ENCODE results near the gene MIXL1.

The MIXL1 gene

GRCh38 chr1:226274138-226274537 lies 50.7 kb downstream of the MIXL1 start:
- DNase-seq (ENCODE audit: extremely low read depth, insufficient read length): no peak
- no peak for TF ChIP-seq CTCF (IDR thresholded peaks at IDR 0.05; ENCODE audit: insufficient read depth, low read length, poor library complexity, severe bottlenecking)
- Histone ChIP-seq H3K27me3 (replicated peaks; ENCODE audit: control insufficient read depth, insufficient read depth, low read length) (no peaks in the 10 kb centered on the region), H3K36me3 (ENCODE audit: control insufficient read depth, insufficient read depth, low read length) (peaks cover 1% of the 10 kb centered on the region; the same call in 1 of the 2 replicates), H3K4me3 (replicated peaks; ENCODE audit: low read depth, low read length) (no peak overlapping the region)

- DNase-seq (ENCODE audit: extremely low read depth, insufficient read length): no peak
- H3K36me3 ChIP-seq (ENCODE audit: control insufficient read depth, insufficient read depth, low read length): peaks cover 2% of the 10 kb centered on the region; the same call in 1 of the 2 replicates
- H3K4me3 ChIP-seq (replicated peaks; ENCODE audit: low read depth, low read length): no peak overlapping the region
- no peak for TF ChIP-seq CTCF (IDR thresholded peaks at IDR 0.05; ENCODE audit: insufficient read depth, low read length, poor library complexity, severe bottlenecking)
- no peaks in the 10 kb centered on the region for H3K27me3 ChIP-seq (replicated peaks; ENCODE audit: control insufficient read depth, insufficient read depth, low read length)
Observed at GRCh38 chr1:226276077-226276682, 52.7 kb downstream of the MIXL1 start.

Measured in GM06990 (cell line).